HG02610 (cell line): ENCODE data around the gene FBH1.

Source experiments
- ATAC-seq: cut with Tn5 transposase; IDR thresholded peaks from one replicate; pipeline ENCODE4 v1.9.1; 2021; ENCODE audit warnings: mild to moderate bottlenecking, moderate library complexity; ENCODE audit not compliant: unreplicated experiment

Gene FBH1

DNA sequence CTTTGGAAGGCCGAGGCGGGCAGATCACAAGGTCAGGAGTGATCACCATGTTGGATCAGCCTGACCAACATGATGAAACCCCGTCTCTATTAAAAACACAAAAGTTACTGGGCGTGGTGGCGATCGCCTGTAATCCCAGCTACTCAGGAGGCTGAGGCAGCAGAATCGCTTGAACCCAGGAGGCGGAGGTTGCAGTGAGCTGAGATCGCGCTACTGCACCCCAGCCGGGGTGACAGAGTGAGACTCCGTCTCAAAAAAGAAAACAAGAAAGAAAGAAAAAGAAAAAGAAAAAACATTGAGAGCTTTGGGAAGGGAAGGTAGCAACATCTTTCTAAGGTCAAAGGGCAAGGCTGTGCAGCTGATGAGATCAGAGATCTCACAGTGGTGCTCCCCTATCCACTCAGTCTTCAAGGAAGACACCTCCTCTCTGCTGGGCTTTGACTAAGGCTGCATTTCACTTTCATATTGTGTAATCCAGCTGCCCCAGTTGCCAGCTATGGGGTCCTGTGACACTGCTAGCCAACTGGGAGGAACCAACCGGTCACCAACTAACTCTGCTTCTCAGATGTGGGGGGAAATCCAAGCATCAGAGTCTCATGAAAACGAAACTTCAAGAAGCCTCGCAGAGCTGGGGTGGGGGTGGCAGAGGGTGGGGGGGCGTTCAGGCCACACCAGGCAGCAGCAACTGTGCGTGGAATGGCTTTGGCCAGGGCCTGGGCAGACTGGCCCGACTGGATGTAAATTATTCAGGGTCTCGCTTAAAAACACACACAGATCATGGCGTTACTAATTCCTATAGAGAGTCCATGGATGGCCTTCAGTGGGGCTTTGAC lies 85.8 kb downstream of the FBH1 start:
- ATAC-seq = peak; percentile 74

- ATAC-seq = peak; percentile 2
Measured at GRCh38 chr10:5976512-5977470, 86.7 kb downstream of the FBH1 start.

GRCh38 chr10:5977471-5978229 lies 87.6 kb downstream of the FBH1 start, which contains the start of gene IL15RA:
TSS of gene IL15RA (minus strand) at chr10:5977543. CDS start at chr10:5977492, 51 bp downstream.
- peak; percentile 56 for ATAC-seq

DNA sequence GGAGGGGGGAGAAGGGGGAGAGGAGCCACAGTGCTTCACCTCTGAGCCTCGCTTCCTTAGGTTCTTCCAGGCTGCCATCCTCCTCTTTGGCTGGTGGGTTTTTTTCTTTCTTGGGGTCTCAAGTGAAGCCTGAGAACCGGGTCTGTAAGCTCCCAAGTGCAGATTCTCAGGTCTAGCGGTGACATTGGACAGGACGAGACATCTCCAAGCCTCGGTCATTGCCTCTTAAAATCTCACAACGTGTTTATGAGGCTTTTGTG lies 88.1 kb downstream of the FBH1 start:
- no peak for ATAC-seq

DNA sequence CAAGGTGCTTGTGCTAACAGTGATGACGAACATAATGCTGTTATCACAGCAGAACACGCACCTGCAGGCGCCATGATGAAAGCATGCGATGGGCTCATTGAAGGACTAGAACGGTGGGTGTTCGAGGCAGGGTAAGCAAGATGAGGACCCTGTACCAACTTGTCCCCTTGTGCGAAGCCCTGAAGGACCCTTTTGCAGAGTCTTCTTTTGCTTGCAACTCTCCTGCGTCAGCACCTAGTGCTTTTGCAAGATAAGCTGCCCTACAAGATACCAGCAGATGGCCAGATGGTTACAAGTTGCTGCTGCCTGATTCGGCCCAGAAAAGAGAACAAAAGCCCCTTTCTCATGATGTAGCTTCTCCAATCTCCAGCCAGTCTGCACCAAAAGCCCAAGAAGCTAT lies 91.5 kb downstream of the FBH1 start:
- ATAC-seq = no peak

GRCh38 chr10:5983774-5984173 lies 93.7 kb downstream of the FBH1 start:
- no peak for ATAC-seq

DNA sequence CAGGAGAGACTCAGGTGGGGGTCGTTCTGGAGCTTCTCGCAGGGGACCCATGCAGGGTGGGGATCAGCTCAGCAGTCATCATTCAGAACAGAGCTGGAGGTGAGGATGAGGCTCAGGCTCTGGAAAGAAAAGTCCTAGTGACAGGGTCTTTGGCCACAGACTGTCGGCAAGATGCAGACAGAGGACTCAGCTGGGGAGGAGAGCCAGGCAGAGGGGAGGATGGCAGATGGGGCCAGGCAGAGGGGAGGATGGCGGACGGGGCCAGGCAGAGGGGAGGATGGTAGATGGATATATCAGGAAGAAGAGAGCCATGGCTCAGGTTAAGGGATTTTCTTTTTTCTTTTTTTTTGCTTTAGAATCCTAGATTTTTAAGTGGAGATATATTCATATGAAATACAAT lies 95.0 kb downstream of the FBH1 start:
- no peak for ATAC-seq
